ENCODE data around the gene LCOR. TPM values are rescaled to one million over a fixed set of nuclear protein-coding genes. Genes with fewer than 3 reads are reported as not detected.

LCOR gene
- total and polyA plus RNA-seq, 2 donors (not counting 1 experiment from before 2014, with no cell fraction given), result 15.0 to 15.7 TPM

- Histone ChIP-seq H3K4me1 (ENCODE audit: control insufficient read depth, extremely low read depth, insufficient read depth, low read length) (no peaks in the 10 kb centered on the region), H4K20me1 (ENCODE audit: control insufficient read depth, extremely low read depth, insufficient read depth, low read length) (no peaks in the 10 kb centered on the region), H3K27me3 (ENCODE audit: control insufficient read depth, insufficient read depth, low read length) (no peaks in the 10 kb centered on the region), H3K27ac (ENCODE audit: insufficient read depth, low read length) (no peak overlapping the region), H3K4me2 (ENCODE audit: extremely low read depth, insufficient read depth, low read length) (no peak overlapping the region), H3K36me3 (ENCODE audit: control insufficient read depth, insufficient read depth, low read length) (no peaks in the 10 kb centered on the region), H3K4me3 (replicated peaks in 1 of 4; ENCODE audit: control extremely low read depth in 1 of 4, insufficient read depth in 1 of 4, low read depth in 3 of 4, low read length in 4 of 4) (no peak overlapping the region), H3K79me2 (ENCODE audit: control insufficient read depth, insufficient read depth, low read length) (no peaks in the 10 kb centered on the region), H2AFZ (ENCODE audit: low read length) (no peak overlapping the region), H3K9ac (ENCODE audit: insufficient read depth, low read length) (no peak overlapping the region), H3K9me3 (ENCODE audit: control insufficient read depth, insufficient read depth, low read depth, low read length) (no peaks in the 10 kb centered on the region)
- DNase-seq (ENCODE audit: low read depth in 2 of 2), result no peak
- TF ChIP-seq EZH2 (IDR thresholded peaks at IDR 0.05; ENCODE audit: low read length, missing control alignments) (no peak), CTCF (conservative IDR thresholded peaks at IDR 0.05 in 1 of 2, IDR thresholded peaks at IDR 0.05 in 1 of 2; ENCODE audit: low read depth in 1 of 2, low read length in 2 of 2) (no peak)
These were observed 11.3 kb upstream of the LCOR start for GRCh38 chr10:96820765-96821164.

- Histone ChIP-seq H4K20me1 (ENCODE audit: control insufficient read depth, extremely low read depth, insufficient read depth, low read length) (no peaks in the 10 kb centered on the region), H3K4me2 (ENCODE audit: extremely low read depth, insufficient read depth, low read length) (no peak overlapping the region), H3K9ac (ENCODE audit: insufficient read depth, low read length) (no peak overlapping the region), H3K36me3 (ENCODE audit: control insufficient read depth, insufficient read depth, low read length) (no peaks in the 10 kb centered on the region), H3K4me3 (replicated peaks in 1 of 4; ENCODE audit: control extremely low read depth in 1 of 4, insufficient read depth in 1 of 4, low read depth in 3 of 4, low read length in 4 of 4) (no peak overlapping the region), H3K27me3 (ENCODE audit: control insufficient read depth, insufficient read depth, low read length) (no peaks in the 10 kb centered on the region), H3K79me2 (ENCODE audit: control insufficient read depth, insufficient read depth, low read length) (no peaks in the 10 kb centered on the region), H3K4me1 (ENCODE audit: control insufficient read depth, extremely low read depth, insufficient read depth, low read length) (no peaks in the 10 kb centered on the region), H3K9me3 (ENCODE audit: control insufficient read depth, insufficient read depth, low read depth, low read length) (no peaks in the 10 kb centered on the region), H3K27ac (ENCODE audit: insufficient read depth, low read length) (no peak overlapping the region), H2AFZ (ENCODE audit: low read length) (no peak overlapping the region)
- TF ChIP-seq EZH2 (IDR thresholded peaks at IDR 0.05; ENCODE audit: low read length, missing control alignments), result no peak
- no peak for TF ChIP-seq CTCF (conservative IDR thresholded peaks at IDR 0.05 in 1 of 2, IDR thresholded peaks at IDR 0.05 in 1 of 2; ENCODE audit: low read depth in 1 of 2, low read length in 2 of 2)
- DNase-seq (ENCODE audit: low read depth in 2 of 2), result no peak
These were observed 5.7 kb upstream of the LCOR start for GRCh38 chr10:96826438-96826837.

GRCh38 chr10:96828609-96829008, 3.5 kb upstream of the LCOR start:
- no peaks in the 10 kb centered on the region for H3K9me3 ChIP-seq (ENCODE audit: control insufficient read depth, insufficient read depth, low read depth, low read length)
- H2AFZ ChIP-seq (ENCODE audit: low read length), result no peak overlapping the region
- no peak overlapping the region for H3K4me3 ChIP-seq (replicated peaks in 1 of 4; ENCODE audit: control extremely low read depth in 1 of 4, insufficient read depth in 1 of 4, low read depth in 3 of 4, low read length in 4 of 4)
- no peaks in the 10 kb centered on the region for H3K36me3 ChIP-seq (ENCODE audit: control insufficient read depth, insufficient read depth, low read length)
- TF ChIP-seq CTCF (conservative IDR thresholded peaks at IDR 0.05 in 1 of 2, IDR thresholded peaks at IDR 0.05 in 1 of 2; ENCODE audit: low read depth in 1 of 2, low read length in 2 of 2) (no peak), EZH2 (IDR thresholded peaks at IDR 0.05; ENCODE audit: low read length, missing control alignments) (no peak)
- peaks cover 8% of the 10 kb centered on the region for H3K79me2 ChIP-seq (ENCODE audit: control insufficient read depth, insufficient read depth, low read length)
- no peaks in the 10 kb centered on the region for H3K27me3 ChIP-seq (ENCODE audit: control insufficient read depth, insufficient read depth, low read length)
- H3K9ac ChIP-seq (ENCODE audit: insufficient read depth, low read length), result no peak overlapping the region
- H3K4me1 ChIP-seq (ENCODE audit: control insufficient read depth, extremely low read depth, insufficient read depth, low read length), result no peaks in the 10 kb centered on the region
- no peak overlapping the region for H3K4me2 ChIP-seq (ENCODE audit: extremely low read depth, insufficient read depth, low read length)
- no peak for DNase-seq (ENCODE audit: low read depth in 2 of 2)
- no peaks in the 10 kb centered on the region for H4K20me1 ChIP-seq (ENCODE audit: control insufficient read depth, extremely low read depth, insufficient read depth, low read length)
- no peak overlapping the region for H3K27ac ChIP-seq (ENCODE audit: insufficient read depth, low read length)

Data from fibroblast of lung (primary cell).